ENCODE data around the gene TET3.

TET3 gene

GRCh38 chr2:73965053-73965452 lies 19.7 kb upstream of the TET3 start:
- DNase-seq (ENCODE audit: low read depth): no peak

- DNase-seq (ENCODE audit: low read depth): no peak
These were observed 16.3 kb upstream of the TET3 start for GRCh38 chr2:73968357-73968937.

GRCh38 chr2:73969356-73969755 lies 15.4 kb upstream of the TET3 start:
- DNase-seq (ENCODE audit: low read depth): no peak

- DNase-seq (ENCODE audit: low read depth): no peak
These were observed 14.4 kb upstream of the TET3 start for GRCh38 chr2:73970141-73970803.

- no peak for DNase-seq (ENCODE audit: low read depth)
These were observed 13.7 kb upstream of the TET3 start for GRCh38 chr2:73970850-73971471.

- no peak for DNase-seq (ENCODE audit: low read depth)
These were observed 13.0 kb upstream of the TET3 start for GRCh38 chr2:73971722-73972121.

- DNase-seq (ENCODE audit: low read depth): no peak
These were observed 11.9 kb upstream of the TET3 start for GRCh38 chr2:73972846-73973245.

- no peak for DNase-seq (ENCODE audit: low read depth)
These were observed 9.0 kb upstream of the TET3 start for GRCh38 chr2:73975731-73976130.

GRCh38 chr2:73976803-73977202 lies 7.9 kb upstream of the TET3 start:
- no peak for DNase-seq (ENCODE audit: low read depth)

- DNase-seq (ENCODE audit: low read depth): no peak
These were observed 7.2 kb upstream of the TET3 start for GRCh38 chr2:73977466-73977865.

- peak; percentile 60 for DNase-seq (ENCODE audit: low read depth)
These were observed 5.7 kb upstream of the TET3 start for GRCh38 chr2:73979021-73979420.

- no peak for DNase-seq (ENCODE audit: low read depth)
These were observed 5.0 kb upstream of the TET3 start for GRCh38 chr2:73979686-73980085.

GRCh38 chr2:73980566-73980965 lies 4.1 kb upstream of the TET3 start:
- no peak for DNase-seq (ENCODE audit: low read depth)

GRCh38 chr2:73981081-73982001 lies 3.4 kb upstream of the TET3 start:
- DNase-seq (ENCODE audit: low read depth): no peak

GRCh38 chr2:73982140-73982617 lies 2.5 kb upstream of the TET3 start:
- DNase-seq (ENCODE audit: low read depth): no peak

- DNase-seq (ENCODE audit: low read depth): no peak
These were observed 1.1 kb upstream of the TET3 start for GRCh38 chr2:73983322-73984202.

- DNase-seq (ENCODE audit: low read depth): peak; percentile 46
These were observed 205 bp downstream of the TET3 start for GRCh38 chr2:73984922-73985307.

- DNase-seq (ENCODE audit: low read depth): peak; percentile 54
These were observed 786 bp downstream of the TET3 start for GRCh38 chr2:73985308-73986084.

GRCh38 chr2:73986085-73986681 lies 1.5 kb downstream of the TET3 start:
- DNase-seq (ENCODE audit: low read depth): no peak
